HepG2 (cell line): ENCODE data around the gene NEK7. TPM values are rescaled to one million over a fixed set of nuclear protein-coding genes. Genes with fewer than 3 reads are reported as not detected.

ENCODE experiments used
- ATAC-seq: fragments of 200-7000 bp; cut with Tn5 transposase; 3 replicates; pipeline ENCODE4 v1.9.1; 2020; ENCODE audit warnings: mild to moderate bottlenecking, moderate library complexity
- BruUV-seq: library from RNA; stranded (reverse); fragments of 400-500 nt; replicated peaks from 2 replicates; lab custom pipeline; 2021; lab: Mats Ljungman, UMichigan
- CTCF ChIA-PET: fragments of 300-600 bp; formaldehyde crosslinking; extraction: SDS; loops from one replicate; lab custom pipeline; 2021; ENCODE audit warnings: low total read pairs, inconsistent platforms, low intra/inter-chr PET ratio; lab: Yijun Ruan, JAX
- POLR2A ChIA-PET: fragments of 350-600 bp; sonication (Branson Sonifier 250); formaldehyde crosslinking; loops from one replicate; lab custom pipeline; 2020; ENCODE audit warnings: antibody characterized with exemption, inconsistent platforms; lab: Yijun Ruan, JAX
- DNase-seq: peaks from one replicate; pipeline ENCODE4 v3.0.0-alpha.2; 2015; ENCODE audit warnings: low spot score
- FAIRE-seq: peaks from 3 replicates; lab custom pipeline; 2011; peaks lifted over from hg19 to GRCh38; lab: Jason Lieb, UNC
- H2AFZ ChIP-seq: one replicate; pipeline ENCODE4 v1.6.1; 2011; ENCODE audit warnings: low read length, inconsistent platforms
- H3K27ac ChIP-seq: fragments of 300-600 bp; 3 replicates; pipeline ENCODE4 v1.8.0; 2011; ENCODE audit warnings: mixed run types, mild to moderate bottlenecking, mixed read lengths, low read length, inconsistent platforms; ENCODE audit not compliant: insufficient read depth; ENCODE audit errors: extremely low read length
- H3K27me3 ChIP-seq, 2 experiments: fragments of 200-600 bp in 1 of 2; 2 replicates in 1 of 2; 3 replicates in 1 of 2; pipeline versions ENCODE4 v1.6.0 to v1.8.0; 2011; ENCODE audit warnings: low read length in 2 of 2, mild to moderate bottlenecking in 2 of 2, moderate library complexity in 2 of 2, inconsistent platforms in 1 of 2; ENCODE audit not compliant: insufficient read depth in 2 of 2, control insufficient read depth in 1 of 2
- H3K36me3 ChIP-seq, 2 experiments: fragments of 200-600 bp in 1 of 2; replicated peaks in 1 of 2; 2 replicates in 1 of 2; 3 replicates in 1 of 2; pipeline versions ENCODE4 v1.5.1 to v1.8.0; 2011; ENCODE audit warnings: low read length in 2 of 2, inconsistent platforms in 1 of 2; ENCODE audit not compliant: insufficient read depth in 2 of 2, control insufficient read depth in 1 of 2
- H3K4me1 ChIP-seq: 2 replicates; pipeline ENCODE4 v1.5.1; 2012; ENCODE audit warnings: low read length, inconsistent platforms; ENCODE audit not compliant: insufficient read depth
- H3K4me2 ChIP-seq: 2 replicates; pipeline ENCODE4 v1.6.0; 2011; ENCODE audit warnings: low read depth, low read length, inconsistent platforms
- H3K4me3 ChIP-seq, 3 experiments: fragments of 200-600 bp in 1 of 3; sonication (generic), shearing (Covaris generic) in 1 of 3; replicated peaks in 1 of 3; 2 replicates each; pipeline ENCODE4 v1.5.1; 2011 to 2016; ENCODE audit warnings: low read length in 3 of 3, inconsistent platforms in 2 of 3, low read depth in 2 of 3, mild to moderate bottlenecking in 2 of 3, control low read depth in 1 of 3, mixed read lengths in 1 of 3; ENCODE audit not compliant: insufficient read depth in 1 of 3
- H3K79me2 ChIP-seq: one replicate; pipeline ENCODE4 v1.6.1; 2011; ENCODE audit warnings: low read length, inconsistent platforms; ENCODE audit not compliant: insufficient read depth
- H3K9ac ChIP-seq: 2 replicates; pipeline ENCODE4 v1.6.0; 2011; ENCODE audit warnings: mild to moderate bottlenecking, low read depth, low read length, inconsistent platforms; ENCODE audit not compliant: insufficient read depth
- H3K9me3 ChIP-seq: 2 replicates; pipeline ENCODE4 v1.5.1; 2012; ENCODE audit warnings: mild to moderate bottlenecking, low read length
- H4K20me1 ChIP-seq: 2 replicates; pipeline ENCODE4 v1.6.0; 2011; ENCODE audit warnings: inconsistent platforms, mild to moderate bottlenecking, low read length, moderate library complexity; ENCODE audit not compliant: insufficient read depth
- ELF1 ChIP-seq: sonication (generic); formaldehyde crosslinking; IDR thresholded peaks from 2 replicates; pipeline ENCODE4 v1.4.0; 2020; ENCODE audit warnings: missing genetic modification reagents
- FOXK1 ChIP-seq: sonication (generic); formaldehyde crosslinking; IDR thresholded peaks from 2 replicates; pipeline ENCODE4 v1.4.0; 2020; ENCODE audit warnings: low read depth, missing genetic modification reagents, borderline replicate concordance
- GABPA ChIP-seq, 2 experiments: IDR thresholded peaks; 2 replicates each; pipeline ENCODE4 v1.6.1; 2011 to 2016; ENCODE audit warnings: low read depth in 2 of 2, low read length in 1 of 2, missing biosample characterization in 1 of 2, missing genetic modification characterization in 1 of 2
- JUND ChIP-seq: sonication (generic); formaldehyde crosslinking; IDR thresholded peaks from 2 replicates; pipeline ENCODE4 v1.8.0; 2022; ENCODE audit warnings: mild to moderate bottlenecking, missing genetic modification reagents
- PTBP1 ChIP-seq: fragments of 200-400 bp; formaldehyde crosslinking; IDR thresholded peaks from 2 replicates; pipeline ENCODE4 v1.6.1; 2018; ENCODE audit warnings: low read length, low read depth; ENCODE audit not compliant: poor library complexity, severe bottlenecking
- RXRA ChIP-seq: sonication (generic); formaldehyde crosslinking; IDR thresholded peaks from 2 replicates; pipeline ENCODE4 v1.5.1; 2020; ENCODE audit warnings: missing genetic modification reagents
- SMYD3 ChIP-seq: sonication (generic); formaldehyde crosslinking; IDR thresholded peaks from 2 replicates; pipeline ENCODE4 v1.8.1; 2023; ENCODE audit warnings: mild to moderate bottlenecking, missing genetic modification reagents
- SP2 ChIP-seq: sonication (generic); formaldehyde crosslinking; IDR thresholded peaks from 2 replicates; pipeline ENCODE4 v1.5.1; 2020; ENCODE audit warnings: mild to moderate bottlenecking, missing genetic modification reagents
- ZNF160 ChIP-seq: sonication (generic); formaldehyde crosslinking; IDR thresholded peaks from 2 replicates; pipeline ENCODE4 v1.8.0; 2022; ENCODE audit warnings: mild to moderate bottlenecking, inconsistent platforms, missing genetic modification reagents
- ZNF605 ChIP-seq: sonication (generic); formaldehyde crosslinking; IDR thresholded peaks from 2 replicates; pipeline ENCODE4 v1.8.0; 2022; ENCODE audit warnings: mild to moderate bottlenecking, missing genetic modification reagents
- ZNF670 ChIP-seq: sonication (generic); formaldehyde crosslinking; IDR thresholded peaks from 2 replicates; pipeline ENCODE4 v1.8.0; 2022; ENCODE audit warnings: mild to moderate bottlenecking, missing genetic modification reagents, borderline replicate concordance
- WGBS: methylation state at CpG from one replicate; pipeline ENCODE4 v1.1.6; 2017; ENCODE audit warnings: low lambda C conversion rate; 5-methylcytosine and 5-hydroxymethylcytosine counted together
- in situ Hi-C: cut with HindIII; loops from 2 replicates; pipeline ENCODE4 v1.10.0; 2017; ENCODE audit warnings: low pct_unique_long_range_greater_than_20kb; ENCODE audit not compliant: extremely low pct_ligation_motif_present
- intact Hi-C: fragments of 100-400 bp; cut with micrococcal nuclease; formaldehyde crosslinking; loops from one replicate; pipeline ENCODE4 v1.10.0; 2022; ENCODE audit not compliant: unreplicated experiment
- polyA plus RNA-seq, 8 experiments: library from polyadenylated mRNA; depleted of rRNA in 3 of 8; stranded (reverse) in 7 of 8; unstranded in 1 of 8; fragments of >200 nt; fragmentation: Illumina TruSeq in 4 of 8; extraction: Trizol in 4 of 8; gene quantifications; 2 replicates each; pipeline versions ENCODE4 v1.2.1 to v1.2.3, GENCODE V29; 2011 to 2016; ENCODE audit warnings: low read depth in 4 of 8, missing spikeins in 1 of 8, mixed read lengths in 1 of 8; ENCODE audit not compliant: insufficient read depth in 1 of 8
- total RNA-seq, 5 experiments: library from RNA; depleted of rRNA; stranded (reverse); fragments of >200 nt; fragmentation: Illumina TruSeq; extraction: Trizol; gene quantifications; 2 replicates each; pipeline ENCODE4 v1.2.3, GENCODE V29; 2016; ENCODE audit warnings: low read depth in 1 of 5
- TF ChIP-seq, protein P1 (sequence below): sonication (generic); formaldehyde crosslinking; IDR thresholded peaks from 2 replicates; pipeline ENCODE4 v1.8.0; 2022; ENCODE audit warnings: mild to moderate bottlenecking, missing genetic modification reagents, moderate library complexity
- TF ChIP-seq, protein P2 (sequence below): sonication (generic); formaldehyde crosslinking; IDR thresholded peaks from 2 replicates; pipeline ENCODE4 v1.4.0; 2020; ENCODE audit warnings: missing genetic modification reagents

Gene NEK7
- total and polyA plus RNA-seq, 2 of the 13 experiments (the other 11 are each of a cell fraction or from before 2014, with no cell fraction given), result 18.1 to 19.2 TPM

GRCh38 chr1:198132060-198132781, 24.6 kb upstream of the NEK7 start:
- CTCF ChIA-PET, result no interaction called here
- Histone ChIP-seq H3K4me3 (no peak overlapping the region), H3K36me3 (no peaks in the 10 kb centered on the region), H4K20me1 (no peaks in the 10 kb centered on the region), H3K27ac (no peak overlapping the region), H3K4me1 (no peaks in the 10 kb centered on the region), H3K79me2 (no peaks in the 10 kb centered on the region), H3K9ac (no peak overlapping the region), H3K9me3 (no peaks in the 10 kb centered on the region), H3K4me2 (no peak overlapping the region), H2AFZ (no peak overlapping the region)
- no peak for ATAC-seq
- BruUV-seq, result no TSS peak
- POLR2A ChIA-PET, result no interaction called here
- intact Hi-C loops, result no loop called here
- in situ Hi-C loops, result no loop called here
- DNase-seq, result no peak
- 42% methylated on average over 6 of the region's 6 CpGs for whole genome bisulfite sequencing
- no peak for FAIRE-seq
- TF ChIP-seq PTBP1 (no peak), SP2 (CRISPR knock-in tag) (no peak), SMYD3 (CRISPR knock-in tag) (no peak), RXRA (CRISPR knock-in tag) (no peak), ZNF670 (no peak), JUND (no peak), GABPA (IDR thresholded peaks at IDR 0.05; ENCODE audit: low read depth, low read length) (no peak), GABPA (CRISPR knock-in tag; IDR thresholded peaks at IDR 0.05; ENCODE audit: low read depth) (no peak), ELF1 (no peak), ZNF160 (CRISPR knock-in tag) (no peak), FOXK1 (CRISPR knock-in tag) (no peak), ZNF605 (CRISPR knock-in tag) (no peak)
- TF ChIP-seq, protein P1, sequence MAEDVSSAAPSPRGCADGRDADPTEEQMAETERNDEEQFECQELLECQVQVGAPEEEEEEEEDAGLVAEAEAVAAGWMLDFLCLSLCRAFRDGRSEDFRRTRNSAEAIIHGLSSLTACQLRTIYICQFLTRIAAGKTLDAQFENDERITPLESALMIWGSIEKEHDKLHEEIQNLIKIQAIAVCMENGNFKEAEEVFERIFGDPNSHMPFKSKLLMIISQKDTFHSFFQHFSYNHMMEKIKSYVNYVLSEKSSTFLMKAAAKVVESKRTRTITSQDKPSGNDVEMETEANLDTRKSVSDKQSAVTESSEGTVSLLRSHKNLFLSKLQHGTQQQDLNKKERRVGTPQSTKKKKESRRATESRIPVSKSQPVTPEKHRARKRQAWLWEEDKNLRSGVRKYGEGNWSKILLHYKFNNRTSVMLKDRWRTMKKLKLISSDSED, result no peak
- TF ChIP-seq, protein P2, sequence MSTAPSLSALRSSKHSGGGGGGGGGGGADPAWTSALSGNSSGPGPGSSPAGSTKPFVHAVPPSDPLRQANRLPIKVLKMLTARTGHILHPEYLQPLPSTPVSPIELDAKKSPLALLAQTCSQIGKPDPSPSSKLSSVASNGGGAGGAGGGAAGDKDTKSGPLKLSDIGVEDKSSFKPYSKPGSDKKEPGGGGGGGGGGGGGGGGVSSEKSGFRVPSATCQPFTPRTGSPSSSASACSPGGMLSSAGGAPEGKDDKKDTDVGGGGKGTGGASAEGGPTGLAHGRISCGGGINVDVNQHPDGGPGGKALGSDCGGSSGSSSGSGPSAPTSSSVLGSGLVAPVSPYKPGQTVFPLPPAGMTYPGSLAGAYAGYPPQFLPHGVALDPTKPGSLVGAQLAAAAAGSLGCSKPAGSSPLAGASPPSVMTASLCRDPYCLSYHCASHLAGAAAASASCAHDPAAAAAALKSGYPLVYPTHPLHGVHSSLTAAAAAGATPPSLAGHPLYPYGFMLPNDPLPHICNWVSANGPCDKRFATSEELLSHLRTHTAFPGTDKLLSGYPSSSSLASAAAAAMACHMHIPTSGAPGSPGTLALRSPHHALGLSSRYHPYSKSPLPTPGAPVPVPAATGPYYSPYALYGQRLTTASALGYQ (CRISPR knock-in tag), result no peak
- TF ChIP-seq, all 625 proteins: peak for 0
- H3K27me3 ChIP-seq, result no peaks in the 10 kb centered on the region
